SH-SY5Y (cell line): ENCODE measurements around the gene GTF2IRD1.

Experiments used
- GATA2 ChIP-seq: IDR thresholded peaks from 2 replicates; pipeline ENCODE4 v1.6.1; 2011; ENCODE audit warnings: mild to moderate bottlenecking, low read depth, low read length
- GATA3 ChIP-seq: IDR thresholded peaks from 2 replicates; pipeline ENCODE4 v1.6.1; 2011; ENCODE audit warnings: low read depth, mild to moderate bottlenecking, low read length, moderate library complexity

DNA sequence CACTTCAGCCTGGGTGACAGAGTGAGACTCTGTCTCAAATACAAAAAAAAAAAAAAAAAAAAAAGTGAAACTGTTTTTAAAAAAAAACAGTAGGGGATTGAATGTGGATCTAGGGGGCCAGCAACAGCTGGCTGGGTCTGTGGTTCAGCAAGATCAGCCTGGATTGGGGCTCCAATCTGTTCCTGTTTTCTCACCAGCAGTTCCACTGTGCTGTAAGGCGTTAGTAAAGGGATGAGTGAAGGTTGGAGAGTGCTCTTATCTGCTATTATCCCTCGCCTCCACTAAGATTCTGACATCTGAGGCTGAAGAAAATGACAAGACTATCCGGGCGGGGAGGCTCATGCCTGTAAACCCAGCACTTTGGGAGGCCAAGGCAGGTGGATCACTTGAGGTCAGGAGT is 41.6 kb upstream of the GTF2IRD1 start:
- TF ChIP-seq GATA2 (no peak), GATA3 (no peak)
